GM10266 (cell line): ENCODE data around the gene BRD2.

Source experiments
- DNase-seq: peaks from one replicate; pipeline ENCODE4 v3.0.0; 2012; ENCODE audit errors: extremely low spot score
- CTCF ChIP-seq: IDR thresholded peaks from 2 replicates; pipeline ENCODE4 v1.5.1; 2012; ENCODE audit warnings: mild to moderate bottlenecking, low read depth; ENCODE audit not compliant: control insufficient read depth, insufficient read depth; ENCODE audit errors: missing control alignments

The BRD2 gene

DNA sequence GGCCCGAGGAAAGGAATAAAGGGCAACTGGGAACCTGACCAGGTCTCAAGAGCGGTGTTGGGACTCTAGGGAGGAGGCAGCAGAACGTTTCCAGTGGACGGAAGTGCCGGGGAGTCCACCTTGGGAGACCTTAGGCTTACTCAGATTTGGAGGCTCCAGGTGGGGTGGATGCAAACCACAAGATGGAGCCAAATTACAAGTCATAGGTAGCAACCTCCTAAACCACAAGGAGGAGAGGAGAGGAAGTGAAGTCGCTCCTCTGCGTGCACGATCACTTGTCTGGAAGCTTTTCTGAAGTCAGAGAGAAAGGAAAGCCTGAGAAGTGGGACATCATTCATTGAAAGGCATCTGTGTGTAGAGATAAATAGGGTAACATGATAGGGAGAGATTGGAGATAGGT, 31.7 kb downstream of the BRD2 start:
- TF ChIP-seq CTCF, result peak; percentile 45
- DNase-seq, result peak; percentile 53

DNA sequence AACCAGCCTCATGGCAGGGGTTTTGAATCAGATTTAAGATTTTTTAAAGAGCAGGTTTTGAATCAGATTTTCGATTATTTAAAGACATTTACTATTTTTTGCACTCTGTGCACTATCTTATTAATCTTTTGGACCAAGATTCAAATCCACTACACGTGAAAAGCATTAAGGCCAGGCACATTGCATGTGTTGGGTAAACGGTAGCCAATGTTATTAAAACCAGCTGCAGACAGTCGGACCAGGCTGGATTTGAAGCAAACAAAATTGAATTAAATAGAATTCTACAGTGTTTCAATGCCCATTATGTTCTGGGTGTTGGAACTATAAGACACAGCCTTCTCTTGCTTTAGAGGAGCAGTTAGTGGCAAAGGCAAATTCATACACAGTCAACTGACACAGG, 33.3 kb downstream of the BRD2 start:
- DNase-seq, result no peak
- TF ChIP-seq CTCF, result no peak

DNA sequence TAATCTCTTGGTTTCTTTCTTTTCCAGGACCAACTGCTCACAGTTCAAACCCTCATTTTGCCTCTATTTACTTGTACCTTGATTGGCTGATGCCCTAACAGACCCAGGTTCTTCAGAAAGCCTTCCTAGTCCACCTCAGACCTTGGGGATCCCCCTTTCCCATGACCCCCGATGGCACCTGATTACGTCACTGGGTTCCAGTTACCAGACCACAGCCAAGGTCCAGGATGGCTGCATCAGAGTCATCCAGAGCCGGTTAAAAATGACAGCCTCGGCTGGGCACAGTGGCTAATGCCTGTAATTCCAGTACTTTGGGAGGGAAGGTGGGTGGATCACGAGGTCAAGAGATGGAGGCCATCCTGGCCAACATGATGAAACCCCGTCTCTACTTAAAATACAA, 36.5 kb downstream of the BRD2 start:
- no peak for TF ChIP-seq CTCF
- DNase-seq, result no peak

GRCh38 chr6:33007831-33008400, 39.5 kb downstream of the BRD2 start:
- no peak for TF ChIP-seq CTCF
- DNase-seq, result no peak

DNA sequence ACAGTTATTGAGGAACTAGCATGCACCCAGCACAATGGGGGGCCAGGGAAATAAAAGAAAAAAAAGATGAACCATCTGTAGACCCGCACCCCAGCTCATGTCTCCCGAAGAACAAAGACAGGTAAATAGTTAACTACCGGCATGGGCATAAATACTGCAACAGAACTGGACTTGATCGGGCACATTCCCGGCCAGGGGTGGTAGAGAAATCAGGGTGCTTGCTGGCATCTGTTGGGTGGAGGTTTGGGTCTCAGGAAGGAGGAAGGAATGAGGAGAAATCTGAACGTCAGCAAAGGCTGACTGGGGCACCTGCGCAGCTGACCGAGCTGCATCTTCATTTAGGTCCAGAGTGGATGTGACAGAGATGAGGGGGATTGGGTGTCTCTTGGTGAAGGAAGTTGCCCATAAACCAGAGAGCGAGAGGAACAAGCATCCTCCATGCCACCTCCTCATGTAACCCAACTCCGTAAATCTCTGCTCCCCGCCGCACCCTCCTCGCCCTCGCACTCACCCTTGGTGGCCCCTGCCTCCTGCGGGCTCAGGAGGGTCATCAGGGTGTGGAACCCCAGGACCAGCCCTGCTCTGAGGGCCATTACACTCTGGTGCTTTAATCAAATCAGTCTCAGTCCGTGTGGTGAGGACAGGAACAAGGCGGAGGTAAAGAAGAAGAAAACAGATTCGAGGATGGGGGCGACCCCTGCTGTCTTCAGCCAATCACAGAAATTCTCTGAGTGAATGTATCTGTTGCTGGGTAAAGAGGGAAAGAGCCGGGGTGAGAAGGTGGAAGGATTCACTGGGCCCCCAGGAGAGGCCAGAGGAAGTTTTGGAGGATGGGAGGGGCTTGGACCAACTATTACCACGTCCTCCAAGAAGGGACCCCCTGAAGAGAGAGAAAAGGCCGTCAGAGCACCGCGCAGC, 40.8 kb downstream of the BRD2 start, which contains the start of gene HLA-DOA:
HLA-DOA (minus strand) TSS at position 648 of the 918 bp plus-strand sequence.
- DNase-seq, result peak; percentile 95

DNA sequence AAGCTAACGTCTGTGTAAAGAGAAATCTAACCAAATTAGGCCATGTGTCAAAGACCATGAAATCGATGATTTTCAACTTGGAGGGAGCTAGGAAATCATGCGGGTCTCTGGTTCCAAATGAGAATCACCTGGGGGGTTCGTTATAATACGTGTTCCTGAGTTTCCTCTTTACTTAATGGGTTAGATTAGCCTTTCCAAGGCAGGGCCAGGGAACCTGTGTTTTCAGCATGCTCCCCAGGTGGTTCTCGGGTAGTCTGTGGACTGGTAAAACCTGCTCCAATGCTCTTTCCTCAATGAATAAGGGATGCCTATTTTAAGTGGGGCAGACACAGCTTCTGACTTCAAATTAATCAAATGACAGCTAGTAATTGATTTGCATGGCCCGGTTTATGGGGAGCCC, 42.0 kb downstream of the BRD2 start:
- no peak for TF ChIP-seq CTCF
- DNase-seq, result no peak

More for the DNA sequence above, 40.8 kb downstream of the BRD2 start, which contains the start of gene HLA-DOA:
- TF ChIP-seq CTCF, result no peak

- no peak for DNase-seq
- TF ChIP-seq CTCF, result no peak
Measured at GRCh38 chr6:33013608-33014007, 45.2 kb downstream of the BRD2 start.
